ENCODE results near the gene TBRG4.

The TBRG4 gene

GRCh38 chr7:45101748-45102147 lies 9.7 kb downstream of the TBRG4 start:
- H3K79me1 ChIP-seq (replicated peaks; ENCODE audit: low read length, poor library complexity, severe bottlenecking): peaks cover 38% of the 10 kb centered on the region
- H4K91ac ChIP-seq (ENCODE audit: low read length): no peak overlapping the region
- H3K9ac ChIP-seq (ENCODE audit: low read length): no peak overlapping the region
- no peaks in the 10 kb centered on the region for H3K4me1 ChIP-seq (ENCODE audit: control insufficient read depth, insufficient read depth, low read depth, low read length)
- 98% methylated on average over 11 of the region's 12 CpGs for WGBS
- H2BK15ac ChIP-seq (ENCODE audit: low read depth, poor library complexity, severe bottlenecking): no peak overlapping the region
- H2AFZ ChIP-seq (ENCODE audit: low read depth, low read length): no peak overlapping the region
- H3K27me3 ChIP-seq (ENCODE audit: control insufficient read depth in 1 of 2, insufficient read depth in 1 of 2, low read length in 2 of 2): no peaks in the 10 kb centered on the region
- no peak for DNase-seq
- H2AK5ac ChIP-seq (ENCODE audit: low read length, severe bottlenecking): no peak overlapping the region
- no peak overlapping the region for H4K8ac ChIP-seq (ENCODE audit: low read length)
- no peaks in the 10 kb centered on the region for H3K9me3 ChIP-seq (ENCODE audit: control insufficient read depth, low read length)
- no peak overlapping the region for H2BK12ac ChIP-seq (ENCODE audit: low read length in 2 of 2)
- H3K14ac ChIP-seq (ENCODE audit: low read length in 2 of 2): no peak overlapping the region
- H2BK120ac ChIP-seq (ENCODE audit: low read depth, low read length): no peak overlapping the region
- no peak overlapping the region for H3K27ac ChIP-seq (ENCODE audit: low read length, poor library complexity, severe bottlenecking)
- H3K4me2 ChIP-seq (ENCODE audit: low read length, poor library complexity, severe bottlenecking): no peak overlapping the region
- H2BK5ac ChIP-seq (ENCODE audit: low read depth, low read length, poor library complexity, severe bottlenecking): no peak overlapping the region
- H3K23ac ChIP-seq (ENCODE audit: low read length in 2 of 2): no peak overlapping the region
- no peak overlapping the region for H3K18ac ChIP-seq (ENCODE audit: low read depth in 1 of 2, low read length in 2 of 2)
- H3K4me3 ChIP-seq (ENCODE audit: insufficient read depth in 1 of 2, low read depth in 1 of 2, low read length in 2 of 2): no peak overlapping the region
- H3K36me3 ChIP-seq (ENCODE audit: control insufficient read depth in 1 of 2, insufficient read depth in 2 of 2, low read depth in 1 of 2, low read length in 2 of 2): peaks cover 80 to 87% of the 10 kb centered on the region in 2 experiments
- H3K4ac ChIP-seq (ENCODE audit: low read depth in 1 of 2, low read length in 2 of 2): no peak overlapping the region

- H3K9ac ChIP-seq (ENCODE audit: low read length): no peak overlapping the region
- H3K4me2 ChIP-seq (ENCODE audit: low read length, poor library complexity, severe bottlenecking): no peak overlapping the region
- H3K18ac ChIP-seq (ENCODE audit: low read depth in 1 of 2, low read length in 2 of 2): no peak overlapping the region
- no peaks in the 10 kb centered on the region for H3K27me3 ChIP-seq (ENCODE audit: control insufficient read depth in 1 of 2, insufficient read depth in 1 of 2, low read length in 2 of 2)
- no peaks in the 10 kb centered on the region for H3K9me3 ChIP-seq (ENCODE audit: control insufficient read depth, low read length)
- WGBS: 99% methylated on average over 13 of the region's 13 CpGs
- H3K23ac ChIP-seq (ENCODE audit: low read length in 2 of 2): no peak overlapping the region
- no peak overlapping the region for H2BK12ac ChIP-seq (ENCODE audit: low read length in 2 of 2)
- H3K4me1 ChIP-seq (ENCODE audit: control insufficient read depth, insufficient read depth, low read depth, low read length): no peaks in the 10 kb centered on the region
- no peak overlapping the region for H4K8ac ChIP-seq (ENCODE audit: low read length)
- H2BK120ac ChIP-seq (ENCODE audit: low read depth, low read length): no peak overlapping the region
- H2BK5ac ChIP-seq (ENCODE audit: low read depth, low read length, poor library complexity, severe bottlenecking): no peak overlapping the region
- H2BK15ac ChIP-seq (ENCODE audit: low read depth, poor library complexity, severe bottlenecking): no peak overlapping the region
- H3K36me3 ChIP-seq (ENCODE audit: control insufficient read depth in 1 of 2, insufficient read depth in 2 of 2, low read depth in 1 of 2, low read length in 2 of 2): peaks cover 73 to 79% of the 10 kb centered on the region in 2 experiments
- H2AK5ac ChIP-seq (ENCODE audit: low read length, severe bottlenecking): no peak overlapping the region
- no peak overlapping the region for H3K14ac ChIP-seq (ENCODE audit: low read length in 2 of 2)
- H4K91ac ChIP-seq (ENCODE audit: low read length): no peak overlapping the region
- no peak overlapping the region for H3K27ac ChIP-seq (ENCODE audit: low read length, poor library complexity, severe bottlenecking)
- peaks cover 34% of the 10 kb centered on the region for H3K79me1 ChIP-seq (replicated peaks; ENCODE audit: low read length, poor library complexity, severe bottlenecking)
- H3K4me3 ChIP-seq (ENCODE audit: insufficient read depth in 1 of 2, low read depth in 1 of 2, low read length in 2 of 2): no peak overlapping the region
- no peak overlapping the region for H2AFZ ChIP-seq (ENCODE audit: low read depth, low read length)
- no peak for DNase-seq
- no peak overlapping the region for H3K4ac ChIP-seq (ENCODE audit: low read depth in 1 of 2, low read length in 2 of 2)
These were observed 10.6 kb downstream of the TBRG4 start for GRCh38 chr7:45100761-45101480.

- H3K36me3 ChIP-seq (ENCODE audit: control insufficient read depth in 1 of 2, insufficient read depth in 2 of 2, low read depth in 1 of 2, low read length in 2 of 2): peaks cover 65 to 71% of the 10 kb centered on the region in 2 experiments
- no peak overlapping the region for H3K9ac ChIP-seq (ENCODE audit: low read length)
- no peak overlapping the region for H2AFZ ChIP-seq (ENCODE audit: low read depth, low read length)
- no peak overlapping the region for H3K4me2 ChIP-seq (ENCODE audit: low read length, poor library complexity, severe bottlenecking)
- H2BK15ac ChIP-seq (ENCODE audit: low read depth, poor library complexity, severe bottlenecking): no peak overlapping the region
- H3K9me3 ChIP-seq (ENCODE audit: control insufficient read depth, low read length): no peaks in the 10 kb centered on the region
- H4K91ac ChIP-seq (ENCODE audit: low read length): no peak overlapping the region
- no peak overlapping the region for H3K14ac ChIP-seq (ENCODE audit: low read length in 2 of 2)
- H3K27me3 ChIP-seq (ENCODE audit: control insufficient read depth in 1 of 2, insufficient read depth in 1 of 2, low read length in 2 of 2): no peaks in the 10 kb centered on the region
- no peak overlapping the region for H3K27ac ChIP-seq (ENCODE audit: low read length, poor library complexity, severe bottlenecking)
- H3K4me1 ChIP-seq (ENCODE audit: control insufficient read depth, insufficient read depth, low read depth, low read length): no peaks in the 10 kb centered on the region
- no peak overlapping the region for H3K18ac ChIP-seq (ENCODE audit: low read depth in 1 of 2, low read length in 2 of 2)
- no peak overlapping the region for H4K8ac ChIP-seq (ENCODE audit: low read length)
- H2BK5ac ChIP-seq (ENCODE audit: low read depth, low read length, poor library complexity, severe bottlenecking): no peak overlapping the region
- H3K79me1 ChIP-seq (replicated peaks; ENCODE audit: low read length, poor library complexity, severe bottlenecking): peaks cover 31% of the 10 kb centered on the region
- H2BK120ac ChIP-seq (ENCODE audit: low read depth, low read length): no peak overlapping the region
- H2AK5ac ChIP-seq (ENCODE audit: low read length, severe bottlenecking): no peak overlapping the region
- no peak for DNase-seq
- H3K4ac ChIP-seq (ENCODE audit: low read depth in 1 of 2, low read length in 2 of 2): no peak overlapping the region
- H3K23ac ChIP-seq (ENCODE audit: low read length in 2 of 2): no peak overlapping the region
- peak overlapping the region in 1 of 2 experiments; percentile 15 for H3K4me3 ChIP-seq (ENCODE audit: insufficient read depth in 1 of 2, low read depth in 1 of 2, low read length in 2 of 2)
- no peak overlapping the region for H2BK12ac ChIP-seq (ENCODE audit: low read length in 2 of 2)
- WGBS: 95% methylated on average over 16 of the region's 16 CpGs
These were observed 11.4 kb downstream of the TBRG4 start for GRCh38 chr7:45099891-45100760.
